ENCODE measurements around the gene KLHL29. TPM values are rescaled to one million over a fixed set of nuclear protein-coding genes. Genes with fewer than 3 reads are reported as not detected.

The KLHL29 gene
- total RNA-seq, 1 experiment from 2014 or later: 7.7 TPM

- ChIA-PET CTCF (no interaction called here), POLR2A (no interaction called here)
- Histone ChIP-seq H3K4me3 (ENCODE audit: low read depth in 2 of 2, low read length in 2 of 2) (no peak overlapping the region), H3K4me1 (ENCODE audit: control insufficient read depth, insufficient read depth, low read length) (peaks cover 4% of the 10 kb centered on the region), H3K9me3 (ENCODE audit: control insufficient read depth, insufficient read depth, low read depth, low read length) (no peaks in the 10 kb centered on the region), H3K36me3 (ENCODE audit: control insufficient read depth, insufficient read depth, low read length) (no peaks in the 10 kb centered on the region), H3K27ac (ENCODE audit: low read length) (no peak overlapping the region), H3K27me3 (ENCODE audit: control insufficient read depth, insufficient read depth, low read length) (no peaks in the 10 kb centered on the region)
- ATAC-seq (no peak), DNase-seq (ENCODE audit: low read depth, low spot score) (no peak)
- intact Hi-C loops (cut with micrococcal nuclease; ENCODE audit: unreplicated experiment) (no loop called here), in situ Hi-C loops (cut with HindIII; ENCODE audit: low pct_unique_long_range_greater_than_20kb, low sequenced_read_pairs) (no loop called here)
- no TSS peak for BruUV-seq (replicated peaks)
- TF ChIP-seq POLR2AphosphoS5 (IDR thresholded peaks at IDR 0.05; ENCODE audit: low read depth, low read length): no peak
- TF ChIP-seq REST (IDR thresholded peaks at IDR 0.05; ENCODE audit: insufficient read depth in 1 of 2, low read depth in 2 of 2, low read length in 1 of 2): no peak
- TF ChIP-seq CTCF (IDR thresholded peaks at IDR 0.05): no peak
- no peak for TF ChIP-seq TCF7L2 (IDR thresholded peaks at IDR 0.05; ENCODE audit: low read depth, low read length)
Measured at GRCh38 chr2:23632386-23632785, 247.4 kb downstream of the KLHL29 start.

- DNase-seq (ENCODE audit: low read depth, low spot score) (no peak), ATAC-seq (no peak)
- no peaks in the 10 kb centered on the region for H3K9me3 ChIP-seq (ENCODE audit: control insufficient read depth, insufficient read depth, low read depth, low read length)
- no TSS peak for BruUV-seq (replicated peaks)
- no peak overlapping the region for H3K27ac ChIP-seq (ENCODE audit: low read length)
- TF ChIP-seq CTCF (IDR thresholded peaks at IDR 0.05) (no peak), POLR2AphosphoS5 (IDR thresholded peaks at IDR 0.05; ENCODE audit: low read depth, low read length) (no peak), TCF7L2 (IDR thresholded peaks at IDR 0.05; ENCODE audit: low read depth, low read length) (no peak), SIN3A (IDR thresholded peaks at IDR 0.05; ENCODE audit: borderline replicate concordance, insufficient read depth, low read depth, low read length) (no peak), REST (IDR thresholded peaks at IDR 0.05; ENCODE audit: insufficient read depth in 1 of 2, low read depth in 2 of 2, low read length in 1 of 2) (no peak)
- H3K4me1 ChIP-seq (ENCODE audit: control insufficient read depth, insufficient read depth, low read length): peaks cover 4% of the 10 kb centered on the region
- H3K4me3 ChIP-seq (ENCODE audit: low read depth in 2 of 2, low read length in 2 of 2): no peak overlapping the region
- H3K27me3 ChIP-seq (ENCODE audit: control insufficient read depth, insufficient read depth, low read length): no peaks in the 10 kb centered on the region
- CTCF ChIA-PET: no interaction called here
- H3K36me3 ChIP-seq (ENCODE audit: control insufficient read depth, insufficient read depth, low read length): no peaks in the 10 kb centered on the region
- POLR2A ChIA-PET: no interaction called here
- intact Hi-C loops (cut with micrococcal nuclease; ENCODE audit: unreplicated experiment): no loop called here
- in situ Hi-C loops (cut with HindIII; ENCODE audit: low pct_unique_long_range_greater_than_20kb, low sequenced_read_pairs): no loop called here
Measured at GRCh38 chr2:23632831-23633395, 247.9 kb downstream of the KLHL29 start.

Data from Panc1 (cell line).